ENCODE results near the gene GHDC. TPM values are rescaled to one million over a fixed set of nuclear protein-coding genes. Genes with fewer than 3 reads are reported as not detected.

GHDC gene
- polyA plus RNA-seq, 1 donor (not counting 4 experiments of a cell fraction or from before 2014, with no cell fraction given) = 2.7 TPM

GRCh38 chr17:42155614-42156045 is 38.7 kb downstream of the GHDC start:
- DNase-seq (ENCODE audit: low read depth, low spot score) (no peak), FAIRE-seq (no peak)
- Histone ChIP-seq H3K9me1 (ENCODE audit: control insufficient read depth, extremely low read depth, insufficient read depth, low read length) (no peaks in the 10 kb centered on the region), H3K27ac (ENCODE audit: control insufficient read depth, insufficient read depth, low read length) (no peak overlapping the region), H3K27me3 (ENCODE audit: control insufficient read depth, extremely low read depth, insufficient read depth, low read length) (no peaks in the 10 kb centered on the region), H3K4me1 (ENCODE audit: control insufficient read depth, extremely low read depth, insufficient read depth, low read length) (peaks cover 17% of the 10 kb centered on the region), H3K9me3 (ENCODE audit: control insufficient read depth, low read depth, low read length) (no peaks in the 10 kb centered on the region), H4K20me1 (ENCODE audit: control insufficient read depth, extremely low read depth, insufficient read depth, low read length) (no peaks in the 10 kb centered on the region), H2AFZ (ENCODE audit: control insufficient read depth, low read length) (peak overlapping the region; percentile 63), H3K4me2 (ENCODE audit: control insufficient read depth, extremely low read depth, insufficient read depth, low read depth, low read length) (peak overlapping the region; percentile 58), H3K9ac (ENCODE audit: control insufficient read depth, extremely low read depth, insufficient read depth, low read length) (peak overlapping the region; percentile 58), H3K36me3 (ENCODE audit: control insufficient read depth in 2 of 2, extremely low read depth in 1 of 2, insufficient read depth in 2 of 2, low read length in 2 of 2) (peaks cover 4 to 7% of the 10 kb centered on the region in 2 experiments), H3K79me2 (ENCODE audit: control insufficient read depth, insufficient read depth, low read length) (peaks cover 40% of the 10 kb centered on the region), H3K4me3 (ENCODE audit: control insufficient read depth in 2 of 3, extremely low read depth in 1 of 3, insufficient read depth in 2 of 3, low read depth in 1 of 3, low read length in 3 of 3) (peak overlapping the region; percentile 51 to 81 (median 61))
- TF ChIP-seq EZH2 (IDR thresholded peaks at IDR 0.05; ENCODE audit: low read length) = no peak
- TF ChIP-seq CTCF (optimal IDR thresholded peaks at IDR 0.05 in 1 of 3, IDR thresholded peaks at IDR 0.05 in 1 of 3, conservative IDR thresholded peaks at IDR 0.05 in 1 of 3; ENCODE audit: extremely low read depth in 1 of 3, insufficient read depth in 2 of 3, low read length in 3 of 3) = no peak
- dilution Hi-C loops (cut with MboI; ENCODE audit: extremely low pct_ligation_motif_present, low sequenced_read_pairs) = no loop called here

- H3K36me3 ChIP-seq (ENCODE audit: control insufficient read depth in 2 of 2, extremely low read depth in 1 of 2, insufficient read depth in 2 of 2, low read length in 2 of 2) = peaks cover 8% of the 10 kb centered on the region in 2 experiments
- peaks cover 53% of the 10 kb centered on the region for H3K79me2 ChIP-seq (ENCODE audit: control insufficient read depth, insufficient read depth, low read length)
- no peaks in the 10 kb centered on the region for H3K9me3 ChIP-seq (ENCODE audit: control insufficient read depth, low read depth, low read length)
- peak overlapping the region; percentile 81 to 99 (median 99) for H3K4me3 ChIP-seq (ENCODE audit: control insufficient read depth in 2 of 3, extremely low read depth in 1 of 3, insufficient read depth in 2 of 3, low read depth in 1 of 3, low read length in 3 of 3)
- peak overlapping the region; percentile 98 for H3K9ac ChIP-seq (ENCODE audit: control insufficient read depth, extremely low read depth, insufficient read depth, low read length)
- FAIRE-seq (peak; percentile 59), DNase-seq (ENCODE audit: low read depth, low spot score) (no peak)
- peak overlapping the region; percentile 53 for H2AFZ ChIP-seq (ENCODE audit: control insufficient read depth, low read length)
- dilution Hi-C loops (cut with MboI; ENCODE audit: extremely low pct_ligation_motif_present, low sequenced_read_pairs) = no loop called here
- peaks cover 17% of the 10 kb centered on the region for H3K4me1 ChIP-seq (ENCODE audit: control insufficient read depth, extremely low read depth, insufficient read depth, low read length)
- TF ChIP-seq CTCF (optimal IDR thresholded peaks at IDR 0.05 in 1 of 3, IDR thresholded peaks at IDR 0.05 in 1 of 3, conservative IDR thresholded peaks at IDR 0.05 in 1 of 3; ENCODE audit: extremely low read depth in 1 of 3, insufficient read depth in 2 of 3, low read length in 3 of 3) (no peak), EZH2 (IDR thresholded peaks at IDR 0.05; ENCODE audit: low read length) (no peak)
- peak overlapping the region; percentile 86 for H3K27ac ChIP-seq (ENCODE audit: control insufficient read depth, insufficient read depth, low read length)
- H3K9me1 ChIP-seq (ENCODE audit: control insufficient read depth, extremely low read depth, insufficient read depth, low read length) = no peaks in the 10 kb centered on the region
- H3K27me3 ChIP-seq (ENCODE audit: control insufficient read depth, extremely low read depth, insufficient read depth, low read length) = no peaks in the 10 kb centered on the region
- H3K4me2 ChIP-seq (ENCODE audit: control insufficient read depth, extremely low read depth, insufficient read depth, low read depth, low read length) = peak overlapping the region; percentile 99
- peaks cover 3% of the 10 kb centered on the region for H4K20me1 ChIP-seq (ENCODE audit: control insufficient read depth, extremely low read depth, insufficient read depth, low read length)
Measured at GRCh38 chr17:42153919-42154742, 40.2 kb downstream of the GHDC start.
